Muscle layer of duodenum (tissue), 2 donors: ENCODE data around the gene HSPBAP1.

Experiments used
- H3K27ac ChIP-seq: one replicate; pipeline ENCODE4 v1.7.0; 2013; ENCODE audit warnings: mild to moderate bottlenecking, low read length
- H3K27me3 ChIP-seq: one replicate; pipeline ENCODE4 v1.7.0; 2013; ENCODE audit warnings: low read depth, mild to moderate bottlenecking, control low read depth, low read length
- H3K36me3 ChIP-seq, 2 donors: one replicate each; pipeline ENCODE4 v1.7.0; 2013; ENCODE audit warnings: low read length in 2 of 2, control low read depth in 1 of 2, mild to moderate bottlenecking in 1 of 2; ENCODE audit not compliant: insufficient read depth in 2 of 2, control insufficient read depth in 1 of 2
- H3K4me1 ChIP-seq, 2 donors: one replicate each; pipeline ENCODE4 v1.7.0; 2013; ENCODE audit warnings: low read length in 2 of 2, mild to moderate bottlenecking in 2 of 2, control low read depth in 1 of 2, moderate library complexity in 1 of 2; ENCODE audit not compliant: insufficient read depth in 2 of 2, control insufficient read depth in 1 of 2
- H3K4me3 ChIP-seq, 2 donors: one replicate each; pipeline ENCODE4 v1.7.0; 2013; ENCODE audit warnings: low read length in 2 of 2, low read depth in 1 of 2, mild to moderate bottlenecking in 1 of 2
- H3K9me3 ChIP-seq, 2 donors: one replicate each; pipeline ENCODE4 v1.7.0; 2013; ENCODE audit warnings: low read length in 2 of 2, control low read depth in 1 of 2, mild to moderate bottlenecking in 1 of 2; ENCODE audit not compliant: control insufficient read depth in 1 of 2
- donor health status: healthy.

The HSPBAP1 gene

DNA sequence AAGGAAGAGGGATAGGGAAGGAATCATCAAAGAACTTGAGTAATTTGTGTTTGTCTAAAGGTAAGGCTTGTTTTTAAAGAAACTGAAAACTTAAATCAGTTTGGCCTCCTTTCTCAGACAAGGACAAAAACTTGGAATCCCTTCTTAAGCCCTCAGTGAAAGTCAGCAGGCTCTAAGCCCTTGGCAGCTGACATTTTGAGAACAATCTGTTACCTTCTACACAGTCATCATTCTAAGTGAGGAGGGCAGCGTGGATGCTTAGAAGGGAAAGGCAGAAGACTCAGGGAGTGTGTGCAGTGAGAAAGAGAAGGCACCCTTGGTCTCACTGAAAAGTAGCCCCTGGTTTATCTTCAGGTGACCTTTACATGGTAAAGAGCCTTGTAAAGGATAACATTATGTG, 10.8 kb downstream of the HSPBAP1 start:
- Histone ChIP-seq H3K4me3 (no peak overlapping the region), H3K27ac (no peak overlapping the region), H3K27me3 (no peaks in the 10 kb centered on the region), H3K4me1 (no peaks in the 10 kb centered on the region), H3K9me3 (no peaks in the 10 kb centered on the region), H3K36me3 (no peaks in the 10 kb centered on the region)

DNA sequence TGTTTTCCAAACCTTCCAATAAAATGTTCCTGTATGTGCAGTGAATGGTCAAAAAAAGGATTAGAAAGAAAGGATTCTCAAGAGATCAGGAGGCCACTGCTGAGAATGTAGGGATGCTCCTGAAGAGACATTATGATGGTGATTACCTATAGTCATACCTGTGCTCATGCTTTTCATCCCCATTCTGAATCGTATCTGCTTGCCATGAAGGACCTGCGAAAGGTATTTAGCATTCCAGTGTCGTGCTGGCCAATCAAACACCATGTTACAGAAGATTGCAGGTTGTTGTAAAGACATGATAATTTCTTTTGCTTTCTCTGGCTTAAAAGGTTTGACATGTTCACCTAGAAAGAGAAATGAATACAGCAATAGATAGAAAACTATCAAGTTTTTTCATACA, 16.1 kb downstream of the HSPBAP1 start:
- H3K9me3 ChIP-seq = no peaks in the 10 kb centered on the region
- H3K4me3 ChIP-seq = no peak overlapping the region
- H3K4me1 ChIP-seq = no peaks in the 10 kb centered on the region
- no peak overlapping the region for H3K27ac ChIP-seq
- H3K36me3 ChIP-seq = peaks cover 0 to 4% of the 10 kb centered on the region in 2 donors
- H3K27me3 ChIP-seq = no peaks in the 10 kb centered on the region

GRCh38 chr3:122776675-122777468, 16.8 kb downstream of the HSPBAP1 start:
- H3K9me3 ChIP-seq = no peaks in the 10 kb centered on the region
- peaks cover 0 to 4% of the 10 kb centered on the region in 2 donors for H3K36me3 ChIP-seq
- no peak overlapping the region for H3K4me3 ChIP-seq
- H3K27ac ChIP-seq = no peak overlapping the region
- H3K27me3 ChIP-seq = no peaks in the 10 kb centered on the region
- H3K4me1 ChIP-seq = no peaks in the 10 kb centered on the region

DNA sequence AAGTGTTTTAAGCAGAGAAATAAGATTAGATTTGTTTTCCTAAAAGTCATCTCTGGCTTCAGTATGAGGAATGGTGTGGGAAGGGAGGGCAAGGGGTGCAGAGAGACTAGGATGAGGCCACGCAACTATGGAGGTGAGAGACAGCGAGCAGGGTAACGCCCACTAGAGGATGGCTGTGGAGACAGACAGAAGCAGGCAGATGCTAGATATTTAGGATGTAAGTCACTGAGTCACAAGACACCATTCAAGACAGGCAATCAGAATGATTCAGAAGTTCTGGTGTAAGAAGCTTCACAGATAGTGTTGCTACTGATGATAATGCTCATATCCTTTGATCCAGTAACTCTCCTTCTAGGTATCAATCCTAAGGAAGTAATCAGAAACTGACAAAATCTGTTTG, 19.1 kb downstream of the HSPBAP1 start:
- Histone ChIP-seq H3K27ac (no peak overlapping the region), H3K4me1 (no peaks in the 10 kb centered on the region), H3K27me3 (no peaks in the 10 kb centered on the region), H3K36me3 (peaks cover 0 to 13% of the 10 kb centered on the region in 2 donors), H3K9me3 (no peaks in the 10 kb centered on the region), H3K4me3 (no peak overlapping the region)

GRCh38 chr3:122773944-122774509, 19.6 kb downstream of the HSPBAP1 start:
- no peak overlapping the region for H3K27ac ChIP-seq

DNA sequence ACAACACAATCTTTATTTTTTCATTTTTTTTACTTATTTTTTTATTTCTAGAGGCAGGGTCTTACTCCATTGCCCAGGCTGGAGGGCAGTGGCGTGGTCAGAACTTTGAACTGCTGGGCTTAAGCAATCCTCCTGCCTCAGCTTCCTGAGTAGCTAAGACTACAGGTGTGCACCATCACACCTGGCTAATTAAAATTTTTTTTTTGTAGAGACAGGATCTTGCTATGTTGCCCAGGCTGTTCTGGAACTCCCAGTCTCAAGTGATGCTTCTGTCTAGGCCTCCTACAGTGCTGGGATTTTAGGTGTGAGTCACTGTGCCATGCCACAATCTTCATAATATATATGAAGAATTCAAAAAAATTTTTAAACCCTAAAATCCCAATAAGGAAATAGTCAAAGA, 20.8 kb downstream of the HSPBAP1 start:
- H3K36me3 ChIP-seq = peaks cover 0 to 22% of the 10 kb centered on the region in 2 donors
- H3K27ac ChIP-seq = no peak overlapping the region
- H3K27me3 ChIP-seq = no peaks in the 10 kb centered on the region
- H3K4me3 ChIP-seq = no peak overlapping the region
- H3K4me1 ChIP-seq = no peaks in the 10 kb centered on the region
- H3K9me3 ChIP-seq = no peaks in the 10 kb centered on the region

More at GRCh38 chr3:122773944-122774509, 19.6 kb downstream of the HSPBAP1 start:
- Histone ChIP-seq H3K9me3 (no peaks in the 10 kb centered on the region), H3K27me3 (no peaks in the 10 kb centered on the region), H3K4me3 (no peak overlapping the region), H3K36me3 (peaks cover 0 to 14% of the 10 kb centered on the region in 2 donors), H3K4me1 (no peaks in the 10 kb centered on the region)

- no peak overlapping the region for H3K4me3 ChIP-seq
- no peaks in the 10 kb centered on the region for H3K9me3 ChIP-seq
- H3K27me3 ChIP-seq = no peaks in the 10 kb centered on the region
- H3K4me1 ChIP-seq = no peaks in the 10 kb centered on the region
- no peak overlapping the region for H3K27ac ChIP-seq
- H3K36me3 ChIP-seq = peaks cover 0 to 24% of the 10 kb centered on the region in 2 donors
Observed at GRCh38 chr3:122770521-122771202, 23.0 kb downstream of the HSPBAP1 start.

GRCh38 chr3:122767540-122768372, 25.9 kb downstream of the HSPBAP1 start:
- H3K4me1 ChIP-seq = no peaks in the 10 kb centered on the region
- H3K36me3 ChIP-seq = peaks cover 0 to 19% of the 10 kb centered on the region in 2 donors
- peak overlapping the region; percentile 6 for H3K27ac ChIP-seq
- H3K27me3 ChIP-seq = no peaks in the 10 kb centered on the region
- H3K4me3 ChIP-seq = no peak overlapping the region
- H3K9me3 ChIP-seq = no peaks in the 10 kb centered on the region

- H3K4me3 ChIP-seq = no peak overlapping the region
- no peaks in the 10 kb centered on the region for H3K27me3 ChIP-seq
- H3K9me3 ChIP-seq = no peaks in the 10 kb centered on the region
- H3K36me3 ChIP-seq = peaks cover 0 to 19% of the 10 kb centered on the region in 2 donors
- peaks cover 0 to 1% of the 10 kb centered on the region in 2 donors for H3K4me1 ChIP-seq
- H3K27ac ChIP-seq = no peak overlapping the region
Observed at GRCh38 chr3:122766430-122766829, 27.2 kb downstream of the HSPBAP1 start.

DNA sequence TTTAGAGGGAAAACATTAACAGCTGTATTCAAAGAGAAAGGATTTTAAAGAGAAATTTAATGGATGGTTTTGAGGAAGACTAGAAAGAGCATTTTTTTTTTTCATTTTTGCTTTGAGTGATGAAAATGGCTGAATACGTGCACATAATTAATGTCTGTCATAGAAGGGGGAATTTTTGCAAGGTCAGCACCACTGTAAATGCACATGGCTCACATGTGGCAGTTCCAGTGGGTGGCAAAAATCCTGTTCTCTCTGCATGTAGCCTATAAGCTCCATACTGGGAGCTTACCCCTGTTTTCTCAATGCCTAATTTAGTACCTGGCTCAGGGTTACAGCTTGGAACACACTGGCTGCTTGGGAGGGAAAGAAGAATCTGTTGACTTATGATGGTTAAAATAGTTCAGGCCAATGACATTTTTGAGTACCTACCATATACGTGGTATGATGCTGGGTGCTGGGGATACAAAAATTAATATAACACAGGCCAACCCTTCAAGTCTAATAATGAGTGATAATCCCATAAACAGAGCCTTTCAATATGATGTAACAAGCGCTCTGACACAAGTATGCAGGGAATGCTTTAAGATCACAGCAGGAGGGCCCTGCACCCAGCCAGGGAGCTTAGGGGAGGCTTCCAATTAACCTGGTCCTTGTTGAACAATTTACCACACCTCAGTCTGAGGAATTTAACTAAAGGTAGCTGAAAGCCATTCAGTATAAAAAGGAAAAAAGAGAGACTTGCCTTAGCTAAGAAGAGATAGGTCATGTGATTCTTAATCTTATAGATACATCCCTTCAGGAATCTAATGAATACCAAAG, 33.0 kb downstream of the HSPBAP1 start:
- Histone ChIP-seq H3K27ac (no peak overlapping the region), H3K4me3 (no peak overlapping the region), H3K27me3 (no peaks in the 10 kb centered on the region), H3K9me3 (no peaks in the 10 kb centered on the region), H3K36me3 (peaks cover 0 to 7% of the 10 kb centered on the region in 2 donors), H3K4me1 (peaks cover 0 to 4% of the 10 kb centered on the region in 2 donors)
